ENCODE data around the gene IRGQ. TPM values are rescaled to one million over a fixed set of nuclear protein-coding genes. Genes with fewer than 3 reads are reported as not detected.
A peak's percentile ranks its signal among the peaks of the same experiment; 100 is the strongest.

Gene IRGQ
- total RNA-seq, 4 donors from 2014 or later, result 10.7 to 28.8 (median 18.5) TPM

GRCh38 chr19:43618921-43619261 lies 23.0 kb upstream of the IRGQ start:
- H3K4me3 ChIP-seq, result peak overlapping the region; percentile 74 to 94 (median 82)
- no peaks in the 10 kb centered on the region for H3K9me3 ChIP-seq
- H3K27me3 ChIP-seq, result no peaks in the 10 kb centered on the region
- peaks cover 0 to 4% (median 2%) of the 10 kb centered on the region in 4 donors for H3K4me1 ChIP-seq
- TF ChIP-seq POLR2A (IDR thresholded peaks at IDR 0.05) (no peak), CTCF (IDR thresholded peaks at IDR 0.05) (no peak)
- H3K36me3 ChIP-seq, result no peaks in the 10 kb centered on the region
- peak overlapping the region; percentile 84 to 95 (median 92) for H3K27ac ChIP-seq
- peak in 1 of 3 donors; percentile 51 for DNase-seq

GRCh38 chr19:43616954-43617353 lies 21.0 kb upstream of the IRGQ start:
- no peaks in the 10 kb centered on the region for H3K27me3 ChIP-seq
- no peak overlapping the region for H3K27ac ChIP-seq
- no peak for TF ChIP-seq POLR2A (IDR thresholded peaks at IDR 0.05)
- TF ChIP-seq CTCF (IDR thresholded peaks at IDR 0.05), result no peak
- H3K36me3 ChIP-seq, result peaks cover 0 to 13% (median 0%) of the 10 kb centered on the region in 3 donors
- H3K4me3 ChIP-seq, result no peak overlapping the region
- H3K9me3 ChIP-seq, result no peaks in the 10 kb centered on the region
- H3K4me1 ChIP-seq, result peaks cover 0 to 4% (median 2%) of the 10 kb centered on the region in 4 donors
- DNase-seq, result no peak

GRCh38 chr19:43616306-43616705 lies 20.4 kb upstream of the IRGQ start:
- H3K27me3 ChIP-seq, result no peaks in the 10 kb centered on the region
- H3K27ac ChIP-seq, result no peak overlapping the region
- H3K4me1 ChIP-seq, result peaks cover 0 to 4% (median 2%) of the 10 kb centered on the region in 4 donors
- H3K36me3 ChIP-seq, result peaks cover 0 to 19% (median 0%) of the 10 kb centered on the region in 3 donors
- no peak for DNase-seq
- no peak overlapping the region for H3K4me3 ChIP-seq
- no peaks in the 10 kb centered on the region for H3K9me3 ChIP-seq
- TF ChIP-seq POLR2A (IDR thresholded peaks at IDR 0.05), result no peak

GRCh38 chr19:43612374-43612773 lies 16.4 kb upstream of the IRGQ start:
- no peaks in the 10 kb centered on the region for H3K27me3 ChIP-seq
- no peak overlapping the region for H3K27ac ChIP-seq
- TF ChIP-seq POLR2A (IDR thresholded peaks at IDR 0.05) (no peak), CTCF (IDR thresholded peaks at IDR 0.05) (no peak)
- H3K4me3 ChIP-seq, result no peak overlapping the region
- no peaks in the 10 kb centered on the region for H3K9me3 ChIP-seq
- H3K36me3 ChIP-seq, result peaks cover 0 to 23% (median 0%) of the 10 kb centered on the region in 3 donors
- DNase-seq, result no peak
- H3K4me1 ChIP-seq, result no peaks in the 10 kb centered on the region

- H3K9me3 ChIP-seq, result no peaks in the 10 kb centered on the region
- DNase-seq, result no peak
- H3K36me3 ChIP-seq, result peaks cover 0 to 26% (median 0%) of the 10 kb centered on the region in 3 donors
- H3K4me3 ChIP-seq, result no peak within 1 kb of the TSS
- no peaks in the 10 kb centered on the region for H3K27me3 ChIP-seq
- H3K27ac ChIP-seq, result no peak within 1 kb of the TSS
- TF ChIP-seq POLR2A (IDR thresholded peaks at IDR 0.05), result no peak
- TF ChIP-seq CTCF (IDR thresholded peaks at IDR 0.05), result no peak
- no peaks in the 10 kb centered on the region for H3K4me1 ChIP-seq
Observed at GRCh38 chr19:43611788-43612187, 15.9 kb upstream of the IRGQ start, which contains the start of gene SRRM5. Gene SRRM5, plus strand, starts transcription at chr19:43612088. Its CDS starts 34 bp downstream, at chr19:43612122.

- H3K4me3 ChIP-seq, result no peak overlapping the region
- no peak for TF ChIP-seq CTCF (IDR thresholded peaks at IDR 0.05)
- TF ChIP-seq POLR2A (IDR thresholded peaks at IDR 0.05), result no peak
- no peaks in the 10 kb centered on the region for H3K4me1 ChIP-seq
- H3K36me3 ChIP-seq, result peaks cover 0 to 33% (median 0%) of the 10 kb centered on the region in 3 donors
- DNase-seq, result no peak
- H3K9me3 ChIP-seq, result no peaks in the 10 kb centered on the region
- H3K27me3 ChIP-seq, result no peaks in the 10 kb centered on the region
- H3K27ac ChIP-seq, result no peak overlapping the region
Observed at GRCh38 chr19:43610493-43610892, 14.6 kb upstream of the IRGQ start.

Data from Peyer's patch (tissue), 4 donors.